CD4-positive, alpha-beta T cell treated with Interleukin-17A for 1 hour (primary cell): ENCODE results near the gene CRYGB.
"Not testable (repeated sequence)": the region's sequence is repeated elsewhere in the genome, so short reads cannot be mapped to it uniquely, and the experiment has no call there.

ENCODE experiments used
- DNase-seq: peaks from one replicate; pipeline ENCODE4 v3.0.0-alpha.2; 2020

Gene CRYGB

DNA sequence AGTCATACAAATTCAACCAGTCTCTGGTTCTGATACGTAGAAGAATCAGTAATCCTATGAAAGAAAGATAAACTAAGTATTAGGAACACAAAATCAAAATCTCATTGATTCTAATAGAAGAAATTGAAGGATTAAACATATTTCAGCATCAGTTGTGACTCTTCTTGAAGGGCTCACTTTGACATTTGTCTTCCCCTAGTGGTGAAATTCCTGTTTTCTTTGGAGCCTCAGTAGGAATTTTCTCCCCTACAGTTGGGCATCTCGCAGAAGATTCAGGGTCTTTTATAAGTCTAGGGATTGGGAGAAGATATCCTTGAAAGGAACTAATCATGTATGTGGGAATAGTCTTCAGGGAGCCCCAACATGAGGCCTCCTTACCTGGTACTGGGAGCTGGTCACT is 2.8 kb upstream of the CRYGB start:
- no peak for DNase-seq

DNA sequence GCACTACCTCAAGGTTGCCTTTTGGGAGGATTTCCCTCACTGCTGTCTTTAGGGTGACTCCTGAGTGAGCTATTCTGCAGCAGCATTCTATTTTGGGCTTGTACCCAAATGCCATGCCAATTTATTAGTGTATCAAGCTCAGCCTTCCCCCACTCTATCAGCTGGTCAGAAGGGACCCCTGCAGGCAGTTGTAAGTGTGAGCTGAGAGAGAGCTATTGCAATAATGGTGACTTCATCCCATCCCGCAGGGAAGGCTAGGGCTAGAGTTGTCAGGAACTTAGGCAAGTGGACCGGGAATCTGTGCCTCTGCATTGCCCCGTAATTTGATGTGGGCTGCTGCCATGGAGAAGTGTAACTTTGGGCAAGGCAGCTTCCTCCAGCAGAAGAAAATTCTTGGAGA is 1.8 kb upstream of the CRYGB start:
- DNase-seq: no peak

DNA sequence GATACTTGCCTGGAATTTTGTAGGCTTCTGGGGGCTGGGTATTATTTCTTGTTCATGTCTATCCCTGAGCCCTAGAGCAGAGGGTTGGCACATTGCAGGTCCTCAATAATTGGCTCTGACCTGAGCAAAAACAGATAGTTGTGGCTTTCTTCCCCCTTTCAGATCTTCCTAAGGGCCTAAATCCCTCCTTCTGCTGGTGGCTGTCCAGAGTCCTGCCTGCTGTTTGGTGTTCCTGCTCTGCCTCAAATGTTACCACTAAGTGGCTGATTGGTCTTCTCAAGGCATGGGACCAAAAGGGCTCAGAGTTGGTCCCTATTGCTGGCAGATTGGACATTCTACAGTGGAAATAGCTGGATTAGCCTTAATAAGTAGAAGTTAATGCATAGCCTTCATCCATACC is 1.1 kb upstream of the CRYGB start:
- no peak for DNase-seq

DNA sequence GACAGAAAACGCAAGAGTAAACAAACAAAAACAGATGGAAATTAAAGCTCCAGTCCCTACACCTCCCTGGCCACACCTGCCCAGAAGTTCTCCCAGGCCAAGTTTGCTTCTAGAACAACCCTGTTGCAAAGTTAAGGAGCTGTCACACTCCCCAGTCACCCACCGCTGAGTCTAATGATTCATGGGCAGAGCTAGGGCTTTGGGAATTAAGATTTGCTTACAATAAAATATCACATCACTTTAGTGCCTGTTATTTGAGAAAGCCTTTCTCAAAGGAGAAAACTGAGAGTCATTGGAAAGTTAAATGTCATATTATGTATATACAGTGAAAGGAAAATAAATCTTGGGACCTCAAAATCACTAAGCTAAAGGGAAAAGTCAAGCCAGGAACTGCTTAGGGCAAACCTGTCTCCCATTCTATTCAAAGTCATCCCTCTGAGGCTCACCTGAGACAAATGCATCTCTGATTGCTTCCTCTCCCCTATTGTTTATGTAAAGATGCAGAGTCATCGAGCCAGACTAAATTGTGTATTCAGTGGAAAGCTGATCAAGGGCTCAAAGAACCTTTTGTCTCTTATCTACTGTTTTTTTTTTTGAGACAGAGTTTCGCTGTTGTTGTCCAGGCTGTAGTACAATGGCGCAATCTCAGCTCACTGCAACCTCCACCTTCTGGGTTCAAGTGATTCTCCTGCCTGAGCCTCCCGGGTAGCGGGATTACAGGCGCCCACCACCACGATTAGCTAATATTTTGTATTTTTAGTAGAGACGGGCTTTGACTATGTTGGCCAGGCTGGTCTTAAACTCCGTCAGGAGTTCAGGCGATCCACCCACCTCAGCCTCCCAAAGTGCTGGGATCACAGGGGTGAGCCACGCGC is 2.8 kb downstream of the CRYGB start:
- no peak for DNase-seq

DNA sequence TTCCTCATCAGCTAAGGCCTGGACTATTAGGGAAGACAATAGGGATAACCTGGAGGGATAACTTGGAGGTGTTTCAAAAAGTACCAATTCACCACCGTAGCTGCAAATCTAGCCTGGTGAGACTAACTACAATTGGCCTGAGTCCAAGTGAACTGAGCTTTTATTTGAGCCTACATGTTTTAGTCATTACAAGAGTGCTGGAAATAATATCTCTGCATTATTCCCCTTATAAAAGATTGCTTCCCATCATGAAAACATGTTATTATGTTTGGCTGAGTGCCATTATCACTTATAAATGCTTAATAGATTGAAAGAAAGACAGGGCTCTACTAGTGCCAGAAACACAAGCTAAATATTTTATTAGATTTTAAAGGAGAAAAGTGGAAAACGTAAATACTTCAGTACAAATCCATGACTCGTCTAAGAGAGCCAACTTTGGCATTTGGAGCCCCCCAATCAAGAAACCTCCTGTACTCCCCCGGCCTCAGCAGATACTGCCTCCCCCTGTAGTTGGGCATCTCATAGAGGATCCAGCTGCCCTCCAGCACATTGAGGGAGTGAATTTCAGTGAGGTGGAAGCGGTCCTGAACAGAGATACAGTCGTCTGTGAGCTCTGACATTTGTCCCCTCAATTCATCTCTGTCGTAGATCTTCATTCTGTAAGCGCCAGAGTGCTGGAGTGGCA is 3.6 kb downstream of the CRYGB start:
- DNase-seq: no peak

DNA sequence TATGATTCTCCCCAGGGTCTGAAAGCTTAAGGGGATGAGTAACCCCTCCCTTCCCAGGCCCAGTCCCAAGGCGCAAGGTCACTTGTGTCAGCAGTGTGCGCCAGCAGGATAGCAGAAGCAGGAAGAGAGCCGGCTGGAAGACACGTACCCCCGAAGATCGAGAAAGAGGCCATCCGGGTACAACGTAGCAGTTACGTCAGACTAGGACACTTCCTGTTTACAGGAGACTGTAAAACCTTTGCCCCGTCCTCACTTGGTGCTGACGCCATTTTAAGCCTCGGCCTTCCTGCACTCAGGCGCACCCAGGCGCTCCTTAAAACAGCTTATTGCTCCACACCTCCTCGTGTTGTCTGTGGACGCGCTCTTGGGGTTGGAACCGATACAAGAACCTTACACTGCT is 6.5 kb downstream of the CRYGB start:
- DNase-seq: no peak

DNA sequence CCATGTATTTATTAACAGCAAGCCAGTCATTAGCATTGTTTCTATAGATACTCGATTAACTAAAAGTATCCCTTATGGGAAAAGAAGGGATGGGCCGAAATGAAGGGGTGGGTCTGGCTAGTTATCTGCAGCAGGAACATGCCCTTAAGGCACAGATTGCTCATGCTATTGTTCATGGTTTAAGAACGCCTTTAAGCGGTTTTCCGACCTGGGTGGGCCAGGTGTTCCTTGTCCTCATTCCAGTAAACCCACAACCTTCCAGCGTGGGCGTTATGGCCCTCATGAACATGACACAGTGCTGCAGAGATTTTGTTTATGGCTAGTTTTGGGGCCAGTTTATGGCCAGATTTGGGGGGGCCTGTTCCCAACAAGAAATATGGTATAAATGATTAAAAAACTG is 7.6 kb downstream of the CRYGB start:
- not testable (repeated sequence) for DNase-seq

DNA sequence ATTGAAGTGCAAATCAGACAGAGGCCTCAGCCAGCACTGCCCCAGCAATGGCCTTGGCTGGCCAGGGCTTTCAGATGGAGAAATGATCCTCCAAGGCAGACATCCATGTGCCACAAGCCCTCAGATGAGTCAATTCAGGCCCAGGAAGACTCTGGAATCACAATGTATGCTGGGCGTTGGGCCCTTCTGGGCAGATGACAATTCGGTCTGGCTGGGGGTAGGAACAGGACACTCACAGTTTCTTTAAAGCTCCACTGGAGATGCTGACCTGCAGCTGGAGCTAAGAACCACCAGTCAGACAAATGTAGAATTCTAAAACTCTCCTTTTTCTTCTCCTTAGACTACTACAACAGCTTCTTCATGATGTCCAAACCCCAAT is 9.3 kb downstream of the CRYGB start:
- DNase-seq: no peak

DNA sequence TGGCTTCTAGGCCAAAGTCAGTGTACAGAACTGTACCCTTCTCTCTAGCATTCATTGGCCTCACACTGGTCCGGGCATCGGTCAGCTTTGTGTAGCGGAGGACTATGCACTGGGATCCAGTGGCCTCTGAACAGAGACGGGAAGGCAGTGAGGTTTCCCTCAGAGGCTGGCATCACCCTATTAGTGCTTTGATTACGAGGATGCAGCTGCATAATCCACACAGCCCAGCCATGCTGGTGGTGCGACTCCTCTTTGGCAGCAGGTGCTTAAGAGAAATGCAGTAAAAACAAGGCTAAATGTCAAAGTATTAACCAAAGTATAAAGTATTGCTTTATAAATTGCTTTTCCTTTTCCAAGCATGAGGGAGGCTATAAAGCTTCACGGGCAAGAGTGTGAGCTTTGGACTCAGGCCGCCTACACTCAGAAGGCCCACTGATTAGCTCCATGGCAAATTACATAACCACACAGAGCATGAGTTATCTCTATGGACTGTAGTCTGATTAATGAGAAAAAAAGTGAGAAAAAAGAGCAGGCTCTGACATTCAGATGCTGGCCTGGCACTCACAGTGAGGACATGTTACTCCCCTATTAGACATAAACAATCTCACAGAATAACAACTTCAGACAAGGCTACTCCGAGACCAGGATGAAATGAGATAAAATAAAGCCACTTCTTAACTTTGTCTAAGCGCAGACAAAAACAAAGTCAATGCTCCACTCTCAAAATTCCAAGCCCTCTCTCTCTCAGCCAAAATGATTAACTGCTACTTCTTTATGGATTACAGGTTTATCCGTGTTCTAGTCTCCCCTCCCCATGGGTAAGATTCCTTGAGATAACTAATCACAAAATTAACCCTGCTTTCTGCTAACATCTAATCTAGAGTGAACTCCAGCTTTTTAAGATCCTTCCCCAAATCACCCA is 9.9 kb downstream of the CRYGB start:
- no peak for DNase-seq

DNA sequence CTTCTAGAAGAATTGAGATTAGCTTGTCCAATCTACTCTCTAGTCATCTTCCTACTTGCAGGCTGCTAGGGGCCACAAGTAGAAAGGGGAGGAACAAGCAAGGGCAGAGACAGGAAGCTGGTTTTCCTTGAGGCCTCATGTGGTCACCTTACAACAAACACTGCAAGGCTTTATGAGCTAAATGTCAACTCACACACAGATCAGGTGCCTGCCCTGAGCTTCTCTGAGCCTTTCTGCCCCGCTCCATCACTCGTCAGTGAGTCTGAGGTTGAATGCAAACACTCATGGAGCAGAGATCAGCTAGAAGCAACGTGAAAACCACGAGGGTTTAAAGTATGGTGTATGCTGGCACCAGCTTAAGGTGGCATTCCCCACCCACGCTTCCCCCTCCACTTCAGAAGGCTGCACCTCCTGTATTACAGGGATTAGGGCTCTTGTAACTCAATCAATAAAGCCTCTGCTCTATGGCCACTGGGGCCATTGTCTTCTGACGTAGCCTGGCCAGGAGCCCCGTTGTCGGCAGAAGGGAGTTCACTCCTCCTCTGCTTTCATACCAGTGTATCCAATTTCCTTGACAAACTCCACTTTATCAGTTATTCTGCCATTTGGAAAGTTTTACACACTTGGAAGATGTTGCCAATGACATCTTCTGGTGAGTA is 10.9 kb downstream of the CRYGB start:
- DNase-seq: no peak

DNA sequence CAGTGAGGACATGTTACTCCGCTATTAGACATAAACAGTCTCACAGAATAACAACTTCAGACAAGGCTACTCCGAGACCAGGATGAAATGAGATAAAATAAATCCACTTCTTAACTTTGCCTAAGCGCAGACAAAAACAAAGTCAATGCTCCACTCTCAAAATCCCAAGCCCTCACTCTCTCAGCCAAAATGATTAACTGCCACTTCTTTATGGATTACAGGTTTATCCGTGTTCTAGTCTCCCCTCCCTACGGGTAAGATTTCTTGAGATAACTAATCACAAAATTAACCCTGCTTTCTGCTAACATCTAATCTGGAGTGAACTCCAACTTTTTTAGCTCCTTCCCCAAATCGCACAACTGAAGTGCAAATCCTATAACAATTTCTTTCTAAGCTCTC is 15.2 kb downstream of the CRYGB start:
- DNase-seq: no peak

DNA sequence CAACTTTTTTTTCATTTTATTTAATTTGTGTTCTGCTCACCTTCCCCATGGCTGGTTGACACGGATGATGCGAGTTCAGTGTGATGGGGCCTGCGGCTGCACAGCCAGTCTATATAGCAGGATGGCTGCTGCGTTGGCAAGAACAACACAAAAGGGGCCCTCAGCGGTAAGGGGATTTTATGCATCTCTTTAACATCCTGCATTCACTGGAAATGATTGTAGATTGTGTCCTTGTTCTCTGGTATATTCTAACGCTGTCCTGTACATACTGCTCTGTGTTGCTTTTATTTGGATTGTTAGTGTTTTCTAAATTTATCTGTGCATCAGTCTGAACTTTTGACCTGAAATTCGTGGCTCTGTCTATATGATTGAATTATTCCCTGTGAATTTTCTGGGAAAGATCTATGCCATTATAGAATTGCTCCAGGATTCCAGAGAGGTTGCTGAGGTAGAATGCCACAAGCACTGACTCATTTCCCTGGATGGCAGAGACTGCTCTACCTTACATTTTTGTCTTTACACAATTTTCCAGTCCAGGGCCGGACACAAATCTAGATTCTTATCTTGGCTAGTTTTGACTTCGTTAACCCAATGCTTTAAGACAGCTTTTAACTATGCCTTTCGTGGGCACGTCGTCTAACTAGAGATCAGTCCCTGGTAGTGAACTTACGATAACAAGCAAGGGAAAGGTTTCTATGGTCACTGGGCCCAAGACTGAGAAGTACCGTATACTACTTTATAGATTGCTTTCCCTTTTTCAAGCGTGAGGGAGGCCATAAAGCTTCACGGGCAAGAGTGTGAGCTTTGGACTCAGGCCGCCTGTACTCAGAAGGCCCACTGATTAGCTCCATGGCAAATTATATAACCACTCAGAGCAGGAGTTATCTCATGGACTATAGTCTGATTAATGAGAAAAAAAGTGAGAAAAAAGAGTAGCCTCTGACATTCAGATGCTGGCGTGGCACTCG is 15.9 kb downstream of the CRYGB start, which contains the start of gene CRYGC:
Gene CRYGC, minus strand, starts transcription at position 85 of the 968 bp plus-strand sequence. Its CDS starts 36 bp downstream, at position 49.
- no peak for DNase-seq

DNA sequence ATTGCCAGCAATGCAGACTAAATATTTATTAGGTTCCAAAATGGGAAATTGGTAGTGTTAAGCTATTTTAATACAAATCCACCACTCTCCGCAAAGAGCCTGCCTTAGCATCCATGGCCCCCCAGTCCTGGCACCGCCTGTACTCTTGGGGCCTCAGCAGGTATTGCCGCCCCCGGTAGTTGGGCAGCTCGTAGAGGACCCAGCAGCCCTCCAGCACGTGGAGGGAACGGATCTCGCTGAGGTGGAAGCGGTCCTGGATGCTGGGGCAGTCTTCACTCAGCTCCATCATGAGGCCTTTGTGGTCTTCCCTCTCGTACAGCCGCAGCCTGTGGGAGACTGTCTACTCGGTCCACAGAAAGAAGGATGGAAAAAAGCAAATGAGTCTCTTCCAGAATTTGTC is 17.8 kb downstream of the CRYGB start:
- no peak for DNase-seq

DNA sequence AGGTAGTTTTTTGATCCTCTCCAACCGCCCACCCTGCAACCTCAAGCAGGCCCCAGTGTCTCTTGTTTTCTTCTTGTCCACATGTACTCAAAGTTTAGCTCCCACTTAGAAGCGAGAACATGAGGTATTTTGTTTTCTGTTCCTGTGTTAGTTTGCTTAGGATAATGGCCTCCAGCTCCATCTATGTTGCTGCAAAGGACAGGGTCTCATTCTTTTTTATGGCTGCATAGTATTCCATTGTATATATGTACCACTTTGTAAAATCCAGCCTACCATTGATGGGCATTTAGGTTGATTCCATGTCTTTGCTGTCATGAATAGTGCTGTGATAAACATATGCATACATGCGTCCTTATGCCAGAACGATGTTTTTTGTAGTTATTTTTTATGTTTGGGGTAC is 18.9 kb downstream of the CRYGB start:
- no peak for DNase-seq

DNA sequence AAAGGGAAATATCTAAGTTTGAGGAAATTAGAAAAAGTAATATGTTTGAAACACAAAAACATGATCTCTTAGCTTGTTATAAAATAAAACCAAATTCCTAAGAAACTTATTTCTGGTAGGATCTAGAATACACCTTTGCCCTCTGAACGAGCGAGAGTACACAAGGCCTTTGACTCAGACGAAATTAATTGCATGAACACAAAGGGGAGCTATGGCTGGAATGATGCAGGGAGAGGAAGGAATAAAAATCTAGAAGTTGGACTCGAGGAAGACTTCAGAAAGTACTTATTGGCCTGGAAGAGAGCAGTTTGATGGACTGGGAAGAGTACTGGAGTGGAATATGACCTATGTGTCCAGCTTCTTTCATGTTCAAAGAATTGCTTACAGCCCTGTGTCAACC is 20.7 kb downstream of the CRYGB start:
- no peak for DNase-seq

DNA sequence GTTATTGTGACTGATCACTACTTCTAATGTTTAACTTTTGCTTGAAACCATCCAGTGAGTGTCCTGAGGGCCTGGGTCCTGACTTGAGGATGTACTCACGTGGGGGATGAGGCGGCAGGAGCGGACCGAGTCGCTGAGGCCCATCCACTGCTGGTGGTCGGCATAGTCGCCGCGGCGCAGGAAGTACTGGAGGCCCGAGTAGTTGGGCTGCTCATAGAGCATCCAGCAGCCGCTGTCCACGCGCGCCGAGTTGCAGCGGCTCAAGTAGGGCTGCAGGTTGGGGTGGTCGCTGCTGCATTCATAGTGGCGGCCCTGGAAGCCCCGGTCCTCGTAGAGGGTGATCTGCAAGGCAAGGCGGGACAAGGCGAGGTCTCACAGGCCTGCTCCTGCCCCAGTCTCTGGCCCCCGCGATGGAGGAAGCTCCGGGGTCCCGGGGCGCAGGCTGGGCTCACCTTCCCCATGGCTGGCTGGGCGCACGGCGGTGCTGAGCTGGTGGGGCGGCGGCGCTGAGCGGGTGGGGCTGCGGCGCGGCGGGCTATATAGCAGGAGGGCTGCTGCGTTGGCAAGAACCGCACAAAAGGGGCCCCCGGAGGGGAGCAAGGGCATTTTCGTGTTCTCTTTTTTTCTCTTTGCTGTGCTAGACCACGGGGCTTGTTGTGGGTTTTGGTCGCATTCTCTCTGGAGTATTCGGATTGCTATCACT is 21.8 kb downstream of the CRYGB start, which contains the start of gene CRYGD:
Gene CRYGD, minus strand, starts transcription at position 512 of the 703 bp plus-strand sequence. Its CDS starts 51 bp downstream, at position 461.
- DNase-seq: not testable (repeated sequence)

DNA sequence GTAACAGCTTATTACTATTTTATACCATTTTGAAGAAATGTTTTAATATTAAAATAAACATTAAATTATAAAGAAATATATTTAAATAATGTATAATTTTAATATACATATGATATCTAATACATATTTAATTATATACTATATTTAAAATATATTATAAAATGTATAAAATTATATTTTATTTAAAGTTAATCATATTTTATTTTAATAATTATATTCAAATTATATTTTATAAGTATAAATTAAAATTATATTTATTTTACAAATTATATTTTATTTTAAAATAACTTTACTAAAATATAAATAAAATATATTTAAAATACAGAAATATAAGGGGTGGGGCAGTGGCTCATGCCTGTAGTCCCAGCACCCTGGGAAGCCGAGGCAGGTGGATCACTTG is 23.7 kb downstream of the CRYGB start:
- DNase-seq: no peak

DNA sequence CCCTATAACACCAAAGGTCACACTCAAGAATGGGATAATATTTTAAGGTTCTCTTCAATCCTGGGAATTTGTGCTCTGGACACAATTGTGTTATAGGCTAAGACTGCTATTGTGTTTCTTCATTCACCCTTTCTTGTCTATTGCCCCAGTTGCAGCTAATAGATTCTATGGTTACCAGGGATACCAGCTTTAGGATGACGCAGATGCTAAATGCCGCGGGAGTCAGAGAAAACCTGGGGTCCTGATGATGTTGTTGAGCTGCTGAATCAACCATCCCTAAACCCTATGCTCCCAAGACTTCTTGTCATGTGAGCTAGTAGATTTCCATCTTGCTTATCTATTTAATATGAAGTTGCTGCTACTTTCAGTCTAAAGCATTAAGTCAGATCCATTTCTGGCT is 27.0 kb downstream of the CRYGB start:
- DNase-seq: no peak

DNA sequence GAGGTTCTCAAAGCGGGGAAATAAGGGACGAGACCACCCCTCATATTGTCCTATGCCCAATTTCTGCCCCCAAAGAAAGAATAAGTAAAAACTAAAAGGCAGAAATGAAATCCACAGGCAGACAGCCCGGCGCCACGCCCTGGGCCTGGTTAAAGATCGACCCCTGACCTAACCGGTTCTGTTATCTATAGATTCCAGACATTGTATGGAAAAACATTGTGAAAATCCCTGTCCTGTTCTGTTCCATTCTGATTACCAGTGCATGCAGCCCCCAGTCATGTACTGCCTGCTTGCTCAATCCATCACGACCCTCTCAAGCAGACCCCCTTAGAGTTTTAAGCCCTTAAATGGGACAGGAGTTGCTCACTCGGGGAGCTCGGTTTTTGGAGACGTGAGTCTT is 28.6 kb downstream of the CRYGB start:
- DNase-seq: not testable (repeated sequence)

DNA sequence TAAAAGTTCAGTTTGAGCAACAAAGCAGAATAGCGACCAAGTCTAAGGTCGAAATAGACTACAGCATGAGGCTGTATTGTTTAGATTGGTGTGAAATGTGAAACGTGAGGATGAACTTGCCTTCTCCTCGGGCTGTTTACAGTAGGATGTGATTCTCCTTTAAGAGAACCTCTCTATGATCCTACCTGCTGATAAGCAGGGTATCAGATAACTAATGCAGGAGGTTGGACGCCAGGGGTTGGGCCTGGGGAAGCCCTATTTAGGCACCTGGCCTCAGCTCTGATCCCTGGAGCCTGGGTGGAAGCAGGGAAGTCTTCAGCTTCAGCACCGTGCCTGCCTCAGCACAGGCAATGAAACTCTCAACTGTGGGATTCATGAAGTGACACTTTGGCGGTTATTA is 33.0 kb downstream of the CRYGB start:
- no peak for DNase-seq

DNA sequence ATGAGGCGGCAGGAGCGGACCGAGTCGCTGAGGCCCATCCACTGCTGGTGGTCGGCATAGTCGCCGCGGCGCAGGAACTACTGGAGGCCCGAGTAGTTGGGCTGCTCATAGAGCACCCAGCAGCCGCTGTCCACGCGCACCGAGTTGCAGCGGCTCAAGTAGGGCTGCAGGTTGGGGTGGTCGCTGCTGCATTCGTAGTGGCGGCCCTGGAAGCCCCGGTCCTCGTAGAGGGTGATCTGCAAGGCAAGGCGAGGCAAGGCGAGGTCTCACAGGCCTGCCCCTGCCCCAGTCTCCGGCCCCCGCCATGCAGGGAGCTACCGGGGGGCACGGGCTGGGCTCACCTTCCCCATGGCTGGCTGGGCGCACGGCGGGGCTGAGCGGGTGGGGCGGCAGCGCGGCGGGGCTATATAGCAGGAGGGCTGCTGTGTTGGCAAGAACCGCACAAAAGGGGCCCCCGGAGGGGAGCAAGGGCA is 33.6 kb downstream of the CRYGB start:
- DNase-seq: not testable (repeated sequence)
